CD4-positive, alpha-beta T cell treated with Interleukin-6 for 4 hours (primary cell): ENCODE results near the gene PPP1R36.
"Not testable (repeated sequence)": the region's sequence is repeated elsewhere in the genome, so short reads cannot be mapped to it uniquely, and the experiment has no call there.

ENCODE experiments used
- DNase-seq: peaks from one replicate; pipeline ENCODE4 v3.0.0-alpha.2; 2020; ENCODE audit warnings: mixed read lengths

PPP1R36 gene

DNA sequence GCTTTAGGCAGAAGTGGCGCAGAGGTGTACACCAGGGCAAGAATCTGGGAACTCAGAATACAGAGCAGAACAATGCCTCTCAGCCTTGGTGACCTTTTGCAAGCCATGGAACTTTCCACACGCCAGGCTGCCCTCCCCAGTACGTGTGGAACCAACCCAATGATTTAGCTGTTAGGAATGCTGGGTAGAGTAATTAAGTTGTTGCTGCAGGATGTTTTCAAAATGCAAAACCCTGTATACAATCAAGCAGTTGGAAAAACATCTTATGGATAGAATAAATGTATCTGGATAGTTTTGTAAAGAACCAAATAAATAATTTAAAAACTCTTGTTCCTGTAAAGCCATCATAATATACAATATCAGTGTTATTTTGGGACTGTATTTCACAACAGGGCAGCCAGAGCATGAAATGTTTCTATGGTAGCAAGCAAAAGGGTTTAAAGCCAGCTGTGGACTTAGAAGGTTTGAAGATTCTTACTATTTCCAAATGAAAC lies 19.4 kb downstream of the PPP1R36 start:
- no peak for DNase-seq

- DNase-seq, result not testable (repeated sequence)
These were observed 19.9 kb downstream of the PPP1R36 start for GRCh38 chr14:64569646-64570045.

- DNase-seq, result no peak
These were observed 22.8 kb downstream of the PPP1R36 start for GRCh38 chr14:64572386-64573104.

DNA sequence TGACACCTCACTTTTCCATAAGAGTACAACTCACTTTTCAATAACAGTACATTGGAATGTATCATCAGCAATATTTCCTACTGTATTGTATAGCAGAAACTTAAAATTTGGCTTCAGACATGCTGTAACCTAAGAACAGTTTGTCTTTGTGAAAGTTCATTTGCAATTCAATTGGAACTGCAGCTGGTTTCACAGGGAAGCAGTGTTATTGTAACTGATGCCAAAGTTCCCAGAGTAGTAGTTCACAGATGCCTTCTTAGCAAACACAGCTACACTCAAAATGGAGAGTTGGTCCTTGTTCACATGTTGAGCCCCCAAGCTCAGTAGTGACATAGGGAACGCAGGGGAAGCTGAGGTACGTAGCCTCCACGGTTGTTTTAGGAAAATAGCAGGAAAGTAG lies 23.3 kb downstream of the PPP1R36 start:
- no peak for DNase-seq

DNA sequence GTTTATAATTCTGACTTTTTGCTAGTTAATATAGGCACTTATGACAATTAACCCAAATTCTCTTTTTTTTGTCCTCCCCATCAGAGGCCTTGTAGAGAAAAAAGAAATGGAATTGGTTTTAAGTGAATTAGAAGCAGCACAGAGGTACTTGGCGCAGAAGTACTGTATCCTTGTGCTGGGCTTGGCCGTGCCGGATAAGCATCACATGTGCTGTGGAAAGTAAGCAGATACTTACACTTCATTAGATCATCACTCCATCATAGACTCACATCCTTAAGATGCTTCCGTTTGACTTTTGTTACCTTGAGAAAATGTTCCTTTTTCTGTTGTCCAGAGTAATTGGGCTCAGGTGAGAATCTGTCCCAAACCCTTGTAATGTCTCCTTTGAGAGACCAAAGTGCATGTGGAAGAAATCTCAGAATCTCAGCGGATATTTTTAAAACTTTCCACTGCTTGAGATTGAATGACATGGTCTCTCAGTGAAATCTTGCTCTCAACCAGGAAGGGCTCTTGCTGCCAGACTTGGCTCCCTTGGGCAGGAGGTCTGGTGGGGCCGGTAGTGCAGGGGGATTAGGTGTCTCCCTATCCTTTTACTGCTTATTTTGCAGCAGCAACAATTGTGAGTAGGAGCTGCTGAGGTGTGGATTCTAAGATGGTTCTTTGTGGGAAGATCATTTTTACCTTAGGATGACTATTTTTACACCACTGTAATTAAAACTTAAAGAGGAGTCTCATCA lies 24.8 kb downstream of the PPP1R36 start:
- no peak for DNase-seq

GRCh38 chr14:64577211-64577610 lies 27.4 kb downstream of the PPP1R36 start:
- DNase-seq, result no peak

DNA sequence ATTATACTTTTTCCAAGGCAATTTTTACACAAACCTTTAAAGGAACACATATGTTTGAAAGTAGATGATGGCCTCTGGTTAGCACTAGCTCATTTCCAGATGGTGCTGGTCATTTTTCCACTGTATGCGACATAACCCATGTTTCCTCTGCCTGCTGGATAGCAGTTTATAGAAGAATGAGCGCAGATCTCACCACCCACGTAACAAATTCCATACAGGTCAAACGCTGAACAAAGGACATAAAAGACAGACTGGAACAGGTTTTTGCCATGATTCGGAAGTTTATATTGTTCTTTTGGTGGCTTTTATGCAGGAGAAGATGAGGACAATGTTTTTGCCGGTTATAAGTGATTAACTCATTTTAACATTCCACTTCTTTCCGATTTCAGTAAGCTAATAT lies 30.7 kb downstream of the PPP1R36 start:
- DNase-seq, result no peak

GRCh38 chr14:64581363-64581762 lies 31.6 kb downstream of the PPP1R36 start:
- no peak for DNase-seq

DNA sequence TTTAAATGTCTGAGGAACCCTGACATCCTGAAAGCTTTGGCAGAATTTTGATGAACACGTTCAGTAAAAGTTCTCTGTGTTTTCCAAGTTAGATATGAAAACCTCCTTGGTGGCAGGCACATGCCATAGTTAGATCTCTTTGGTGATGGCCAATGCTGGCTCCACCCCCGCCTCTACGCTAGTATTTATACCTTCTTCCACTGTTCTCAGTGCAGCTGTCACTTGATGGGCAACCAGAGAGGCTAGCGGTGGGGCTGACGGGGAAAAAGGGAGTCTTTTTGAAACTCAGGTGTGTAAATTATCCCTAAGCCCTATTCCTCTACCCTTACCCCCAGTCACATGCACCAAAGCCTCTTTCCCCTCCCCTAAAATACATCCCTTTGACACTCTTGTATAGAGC lies 32.1 kb downstream of the PPP1R36 start:
- DNase-seq, result no peak

DNA sequence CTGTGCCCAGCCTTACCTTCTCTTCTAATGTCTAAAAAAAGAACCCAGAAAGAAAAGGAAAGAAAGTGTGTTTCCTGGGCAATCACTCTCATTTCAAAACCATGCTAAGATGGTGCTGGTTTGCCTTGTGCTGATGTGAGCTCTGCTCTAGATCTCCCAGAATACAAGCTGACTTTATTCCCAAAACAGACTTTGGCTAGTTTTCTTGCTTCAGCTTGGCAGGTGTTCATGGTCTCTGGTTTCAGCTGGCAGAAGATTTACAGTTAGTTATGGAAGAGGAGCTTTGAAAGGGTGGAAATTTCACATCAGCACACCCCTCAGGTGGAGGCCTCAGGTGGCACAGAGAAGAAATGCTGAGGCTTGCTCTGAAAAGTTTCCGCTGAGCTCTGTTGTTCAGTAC lies 34.4 kb downstream of the PPP1R36 start:
- no peak for DNase-seq

DNA sequence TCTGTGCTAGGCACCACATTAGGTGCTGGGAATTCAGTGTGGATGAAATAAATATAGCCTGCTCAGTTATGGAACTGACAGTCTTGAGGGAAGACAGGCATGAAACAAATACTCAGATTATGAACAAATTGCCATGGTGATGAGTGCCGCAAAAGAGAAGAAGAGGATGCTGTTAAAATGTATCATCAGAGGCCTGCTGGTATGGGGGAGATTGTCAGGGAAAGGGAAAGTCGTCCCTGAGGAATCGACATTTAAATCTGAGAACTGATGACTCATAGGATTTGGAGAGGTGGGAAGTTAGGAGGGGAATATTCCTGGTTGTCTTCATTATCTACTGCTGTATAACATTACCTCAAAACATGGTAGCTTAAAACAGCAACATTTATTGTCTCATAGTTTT lies 42.0 kb downstream of the PPP1R36 start:
- no peak for DNase-seq

DNA sequence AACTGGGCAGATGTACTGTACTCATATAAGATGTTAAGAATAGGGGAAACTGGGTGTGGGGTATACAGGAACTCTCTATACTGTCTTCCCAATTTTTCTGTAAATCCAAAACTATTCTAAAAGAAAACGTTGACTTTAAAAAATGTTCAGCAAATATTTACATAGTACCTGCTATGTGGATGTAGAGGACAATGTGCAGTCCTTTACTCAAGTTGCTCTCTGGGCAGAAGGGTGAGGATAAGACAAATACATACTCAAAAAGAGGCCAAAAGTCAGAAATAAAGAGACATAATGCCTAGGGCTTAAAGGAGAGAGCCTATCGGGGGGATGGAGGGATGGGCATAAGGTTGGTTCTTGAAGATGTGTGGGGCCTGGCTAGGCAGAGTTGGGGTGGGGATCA lies 44.7 kb downstream of the PPP1R36 start:
- DNase-seq, result no peak

DNA sequence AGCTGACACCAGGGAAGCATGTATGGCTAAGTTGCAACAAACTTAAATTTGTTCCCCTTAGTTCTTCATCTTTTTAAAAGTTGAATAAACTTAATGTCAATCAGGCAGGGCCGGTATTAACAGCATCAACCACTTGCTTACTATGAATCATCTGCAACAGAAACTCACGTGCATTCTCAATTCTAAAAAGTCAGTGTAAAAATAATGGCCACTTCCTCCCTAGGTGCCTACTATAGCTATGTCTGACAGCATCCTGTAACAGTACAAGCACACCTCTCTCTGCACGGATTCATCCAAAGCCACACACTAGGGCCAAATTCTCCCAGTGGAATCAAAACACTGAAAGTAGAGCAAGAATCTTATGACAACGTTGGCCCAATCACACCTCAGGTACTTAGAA lies 48.6 kb downstream of the PPP1R36 start:
- no peak for DNase-seq

DNA sequence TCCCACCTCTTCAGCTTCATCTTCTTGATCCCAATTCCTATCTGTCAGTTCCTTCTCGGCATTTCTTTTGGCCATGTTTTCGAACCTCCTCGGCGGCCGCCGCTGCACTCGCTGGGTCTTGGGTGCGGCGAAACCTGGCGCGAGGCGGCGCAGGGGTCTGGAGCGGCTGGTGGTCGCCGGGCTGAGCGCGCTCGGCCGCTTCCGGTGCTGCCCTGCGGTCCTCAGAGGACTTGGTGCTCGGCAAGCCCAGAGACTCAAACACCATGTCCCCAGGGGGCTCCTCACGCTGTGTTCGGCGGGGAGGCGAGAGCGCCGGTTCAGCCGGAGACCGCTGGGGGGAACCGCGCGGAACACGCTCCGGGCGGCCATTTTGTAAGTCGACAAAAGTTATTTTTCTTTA lies 51.8 kb downstream of the PPP1R36 start:
- DNase-seq, result no peak

GRCh38 chr14:64602826-64603225 lies 53.1 kb downstream of the PPP1R36 start:
- no peak for DNase-seq

- no peak for DNase-seq
These were observed 54.2 kb downstream of the PPP1R36 start for GRCh38 chr14:64604001-64604400.

- DNase-seq, result no peak
These were observed 55.1 kb downstream of the PPP1R36 start for GRCh38 chr14:64604881-64605280.

DNA sequence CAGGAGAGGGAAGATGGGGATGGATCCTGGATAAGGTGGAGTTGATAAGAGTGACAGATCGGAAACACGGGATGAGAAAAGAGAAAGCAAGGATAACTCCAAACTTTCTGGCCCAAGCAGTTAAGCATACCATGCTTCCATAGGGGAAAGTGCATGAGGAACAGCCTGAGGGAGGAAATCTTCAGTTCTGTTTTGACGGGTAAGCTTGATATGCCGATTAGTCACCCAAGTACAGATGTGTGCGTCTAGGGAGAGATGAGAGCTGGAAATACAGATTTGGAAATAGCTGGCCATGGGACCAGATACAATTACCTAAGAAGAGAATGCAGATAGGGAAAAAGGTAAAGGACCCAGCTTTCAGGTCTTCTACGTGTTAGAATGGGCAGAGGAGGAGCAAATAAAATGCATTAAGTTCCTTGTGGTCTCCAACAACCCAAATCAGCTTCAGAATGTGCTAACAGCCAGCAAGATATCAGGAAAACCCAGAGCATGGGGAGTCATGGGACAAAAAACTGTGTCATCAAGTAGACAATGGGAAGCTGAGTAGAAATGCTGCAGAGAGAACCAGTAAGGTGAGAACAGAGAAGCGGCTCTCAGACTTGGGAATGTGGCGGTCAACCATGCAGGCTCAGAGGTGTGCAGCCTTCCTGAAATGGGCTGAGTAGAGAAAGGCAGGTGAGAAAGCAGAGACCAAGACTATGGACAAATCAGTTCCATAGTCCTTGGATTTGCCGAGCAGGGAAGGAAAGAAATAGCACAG lies 56.3 kb downstream of the PPP1R36 start:
- DNase-seq, result no peak

DNA sequence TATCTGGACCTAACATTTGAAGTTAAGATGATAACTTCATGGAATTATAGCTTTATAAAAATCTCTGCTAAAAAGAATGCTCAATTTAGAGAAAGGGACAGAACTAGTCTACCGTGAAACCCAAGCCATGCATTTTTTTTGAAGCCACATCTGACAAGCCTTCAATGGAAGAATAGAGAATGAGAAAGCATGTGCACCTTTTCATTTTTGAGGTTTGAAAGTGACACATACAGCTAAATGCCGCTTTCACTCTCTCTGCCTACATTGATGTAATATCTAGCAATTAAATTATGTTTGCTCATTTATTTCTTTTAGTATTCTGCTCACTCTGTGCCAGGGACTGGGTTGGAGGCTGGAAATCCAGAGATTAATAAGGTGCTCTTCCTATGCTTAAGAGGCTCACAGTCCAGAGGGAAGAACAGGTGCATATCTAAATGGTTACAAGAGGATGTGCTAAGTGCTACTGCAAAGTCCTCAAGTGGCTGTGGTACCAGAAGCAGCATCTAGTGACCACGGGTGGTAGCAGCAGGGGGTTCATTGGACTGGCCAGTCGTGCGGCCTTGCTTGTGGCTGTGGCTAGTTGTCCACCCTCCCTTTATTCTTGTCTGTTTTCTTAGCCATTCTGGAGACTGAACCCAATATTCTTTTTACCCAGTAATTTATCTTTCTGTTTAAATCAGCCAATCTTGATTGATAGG lies 60.4 kb downstream of the PPP1R36 start:
- DNase-seq, result no peak

DNA sequence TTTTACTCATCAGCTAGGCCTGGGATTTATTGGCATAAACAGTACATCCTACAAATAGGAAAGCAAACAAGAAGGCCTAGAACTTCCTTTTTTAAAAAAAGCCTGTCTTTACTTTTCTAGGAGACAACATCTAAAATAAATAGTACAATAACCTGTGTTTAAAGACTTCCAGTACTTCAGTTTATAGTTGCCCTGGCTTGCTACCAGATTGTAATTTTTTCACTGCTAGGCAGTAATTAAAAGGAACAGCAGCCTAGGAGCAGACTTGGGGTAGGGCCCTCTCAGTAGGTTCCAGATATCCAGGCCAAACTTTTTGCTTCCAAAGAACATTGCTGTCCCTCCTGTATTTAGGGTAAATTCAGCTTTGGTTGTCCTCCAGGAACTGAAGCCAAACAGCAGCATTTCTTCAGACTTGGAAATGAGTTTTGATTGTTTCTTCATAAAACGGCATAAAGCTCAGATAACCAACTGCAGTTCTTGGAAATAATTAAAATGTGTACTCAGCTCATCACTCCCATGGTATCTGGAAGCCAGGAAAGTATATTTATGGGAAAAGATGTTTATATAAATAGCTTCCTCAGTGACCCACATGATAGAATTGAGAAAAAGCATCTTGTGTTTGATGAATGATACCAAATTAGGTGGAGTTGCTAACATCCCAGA lies 61.7 kb downstream of the PPP1R36 start:
- no peak for DNase-seq

DNA sequence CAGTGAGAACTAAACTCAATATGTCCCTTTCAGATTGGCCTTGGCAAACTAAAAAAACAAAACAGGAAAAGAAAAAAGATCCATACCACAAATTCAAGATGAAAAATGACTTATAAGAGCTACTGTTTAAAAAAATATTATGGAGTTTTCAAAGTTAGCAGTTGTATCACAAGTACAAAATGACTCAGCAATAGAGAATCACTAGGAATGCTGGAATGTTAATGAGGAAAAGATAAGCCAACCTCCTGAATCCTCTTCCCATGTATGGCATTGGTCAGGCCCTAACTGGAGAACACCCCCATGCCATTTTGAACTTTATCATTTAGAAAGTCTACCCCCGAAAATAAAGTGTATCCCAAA lies 62.2 kb downstream of the PPP1R36 start:
- DNase-seq, result no peak

GRCh38 chr14:64612971-64613666 lies 63.4 kb downstream of the PPP1R36 start:
- DNase-seq, result no peak
